Activated T-cell treated with anti-CD3 and anti-CD28 coated beads for 24 hours (primary cell): ENCODE measurements around the gene GFY.
"Not testable (repeated sequence)": the region's sequence is repeated elsewhere in the genome, so short reads cannot be mapped to it uniquely, and the experiment has no call there.

Source experiments
- DNase-seq: peaks from one replicate; pipeline ENCODE4 v3.0.0-alpha.2; 2020; ENCODE audit warnings: low read depth

GFY gene

GRCh38 chr19:49444100-49444700, 19.0 kb downstream of the GFY start:
- not testable (repeated sequence) for DNase-seq

GRCh38 chr19:49445997-49446396, 20.8 kb downstream of the GFY start:
- DNase-seq: no peak

DNA sequence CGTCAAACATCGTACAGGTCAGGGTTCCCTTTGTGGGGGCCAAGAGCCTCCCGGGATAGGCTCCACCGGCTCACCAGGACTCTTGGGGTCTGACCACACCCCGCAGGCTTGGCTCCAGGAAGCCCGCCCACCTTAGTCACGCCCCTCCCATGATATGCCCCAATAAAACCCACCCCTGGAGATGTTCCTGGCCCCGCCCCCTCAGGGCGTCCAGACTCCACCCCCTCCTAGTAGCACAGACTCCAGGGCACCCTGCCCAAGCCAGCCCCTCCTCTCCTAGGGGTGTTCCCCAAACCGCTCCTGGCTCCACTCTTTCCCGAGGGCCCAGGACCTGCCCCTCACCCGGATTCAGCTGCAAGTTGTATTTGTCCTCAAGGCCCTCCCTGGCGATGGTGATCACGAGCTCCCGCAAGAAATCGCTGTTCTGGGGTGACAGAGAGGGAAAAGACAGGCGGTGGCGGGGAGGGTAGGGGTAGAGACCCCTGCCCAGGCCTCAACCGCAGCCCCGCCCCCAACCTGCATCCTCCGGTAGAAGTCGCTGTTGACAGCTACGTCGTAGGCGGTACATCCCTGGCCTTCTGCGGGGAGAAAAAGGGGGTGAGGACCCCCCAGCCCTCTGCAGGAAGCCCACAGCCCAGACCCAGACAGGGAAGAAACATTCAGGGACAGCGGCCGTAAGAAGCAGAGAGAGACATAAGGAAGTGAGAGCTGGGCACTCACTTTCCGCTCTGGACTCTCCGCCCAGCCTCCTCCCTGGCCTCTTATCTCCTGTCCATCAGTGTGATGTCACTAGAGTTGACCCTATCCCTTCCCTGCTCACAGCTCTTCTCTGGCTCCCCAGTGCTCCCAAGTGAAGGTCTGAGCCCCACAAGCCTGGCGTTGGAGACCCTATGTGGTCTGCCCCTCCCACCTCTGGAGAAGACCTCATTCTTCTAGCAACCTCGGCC, 22.6 kb downstream of the GFY start:
- no peak for DNase-seq

DNA sequence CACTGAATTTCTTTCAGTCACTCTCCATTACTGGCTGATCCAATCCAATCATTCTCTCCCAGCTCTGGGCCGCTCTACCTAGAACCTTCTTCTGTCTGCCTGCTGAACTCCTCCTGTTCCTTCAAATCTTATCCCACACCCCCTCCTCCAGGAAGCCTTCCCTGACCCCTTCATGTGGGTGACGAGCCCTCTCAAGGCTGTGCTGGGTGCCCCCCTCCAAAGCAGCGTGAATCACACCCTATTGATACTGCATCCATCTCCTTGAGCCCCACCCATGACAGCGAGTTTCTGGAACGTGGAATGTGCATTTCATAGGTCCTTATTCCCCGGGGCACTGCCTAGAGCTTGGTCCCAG, 23.2 kb downstream of the GFY start:
- no peak for DNase-seq

DNA sequence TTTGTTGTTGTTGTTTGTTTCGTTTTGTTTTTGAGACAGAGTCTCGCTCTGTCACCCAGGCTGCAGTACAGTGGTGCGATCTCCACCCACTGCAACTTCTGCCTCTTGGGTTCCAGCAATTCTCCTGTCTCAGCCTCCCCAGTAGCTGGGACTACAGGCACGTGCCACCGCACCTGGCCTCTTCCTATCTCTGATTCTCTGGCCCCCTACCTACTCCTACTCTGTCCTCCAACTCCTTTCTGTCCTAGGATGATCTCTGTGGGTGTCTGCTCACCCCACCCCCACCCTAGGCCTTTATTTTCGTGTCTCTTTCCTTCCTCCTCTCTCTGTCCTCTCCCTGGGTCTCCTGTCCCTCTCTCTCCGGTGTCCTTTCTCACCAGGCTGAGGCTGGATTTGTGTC, 25.2 kb downstream of the GFY start:
- no peak for DNase-seq

DNA sequence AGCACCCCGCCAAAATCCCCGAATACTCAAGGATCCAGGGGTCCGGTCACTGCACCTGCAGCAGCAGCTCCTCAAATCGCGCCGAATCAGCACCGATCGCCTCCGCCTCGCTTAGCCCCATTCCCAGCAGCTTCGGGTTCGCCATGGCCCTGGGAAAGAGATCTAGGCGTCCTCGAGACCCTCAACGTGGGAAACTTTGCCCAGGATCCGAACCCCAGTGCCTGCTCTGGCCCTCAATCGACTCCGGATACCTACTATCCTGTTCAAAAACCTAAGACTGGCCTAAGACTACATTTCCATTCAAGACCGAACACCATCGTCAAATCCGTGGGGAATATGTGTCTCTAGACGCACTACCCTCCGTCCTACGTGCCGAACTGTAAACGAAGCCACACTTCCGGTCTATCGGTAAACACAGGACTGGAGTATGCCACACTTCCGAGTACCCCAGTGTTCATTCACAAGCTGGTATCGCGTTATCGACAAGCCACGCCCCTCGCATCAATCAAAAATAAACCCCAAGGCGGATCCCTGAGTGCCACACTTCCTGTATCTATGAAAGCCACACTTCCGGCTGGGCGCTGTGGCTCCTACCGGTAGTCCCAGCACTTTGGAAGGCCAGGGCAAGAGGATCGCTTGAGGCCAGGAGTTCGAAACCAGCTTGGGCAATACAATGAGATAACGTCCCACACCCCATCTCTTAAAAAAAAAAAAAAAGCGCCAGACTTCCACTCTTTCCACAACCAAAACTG, 26.4 kb downstream of the GFY start, which contains the start of gene PIH1D1:
Gene PIH1D1, minus strand, starts transcription at position 385 of the 752 bp plus-strand sequence. Its CDS starts 240 bp downstream, at position 145.
- DNase-seq: peak; percentile 94

DNA sequence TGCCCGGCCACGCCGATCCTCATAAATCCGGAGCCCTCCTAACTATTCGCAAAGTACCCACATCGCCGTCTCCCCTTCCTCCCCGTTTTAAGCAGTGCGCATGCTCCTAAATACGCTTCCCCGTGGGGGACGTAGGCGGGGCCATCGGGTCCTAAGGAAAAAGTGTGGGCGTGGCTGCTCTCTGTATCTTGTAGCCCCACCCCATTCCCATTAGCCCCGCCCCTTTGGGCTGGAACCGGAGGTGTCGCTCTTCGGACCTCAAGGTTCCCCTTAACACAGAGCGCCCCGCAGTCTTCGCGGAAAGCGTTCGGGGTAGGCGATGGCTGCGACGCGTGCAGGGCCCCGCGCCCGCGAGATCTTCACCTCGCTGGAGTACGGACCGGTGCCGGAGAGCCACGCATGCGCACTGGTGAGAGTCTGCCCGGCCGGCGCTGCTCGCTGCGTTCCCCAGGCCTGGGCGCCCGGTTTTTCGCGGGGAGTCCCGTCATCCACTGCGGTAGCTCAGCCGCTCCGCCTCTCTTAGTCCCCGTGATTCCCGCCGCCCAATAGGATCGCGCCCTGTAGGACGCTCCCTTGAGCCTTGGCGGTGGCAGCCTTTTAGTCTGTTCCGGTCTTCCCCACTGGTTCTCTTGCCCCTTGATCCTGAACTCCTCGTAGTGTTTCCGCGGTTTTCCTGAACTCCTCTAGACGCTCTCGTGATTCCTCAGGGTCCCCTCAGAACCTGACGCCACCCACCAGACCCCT, 28.0 kb downstream of the GFY start, which contains the start of gene ALDH16A1:
Gene ALDH16A1, plus strand, starts transcription at position 213 of the 744 bp plus-strand sequence. Its CDS starts 107 bp downstream, at position 320.
- DNase-seq: peak; percentile 96

GRCh38 chr19:49453757-49454240, 28.6 kb downstream of the GFY start:
- no peak for DNase-seq

DNA sequence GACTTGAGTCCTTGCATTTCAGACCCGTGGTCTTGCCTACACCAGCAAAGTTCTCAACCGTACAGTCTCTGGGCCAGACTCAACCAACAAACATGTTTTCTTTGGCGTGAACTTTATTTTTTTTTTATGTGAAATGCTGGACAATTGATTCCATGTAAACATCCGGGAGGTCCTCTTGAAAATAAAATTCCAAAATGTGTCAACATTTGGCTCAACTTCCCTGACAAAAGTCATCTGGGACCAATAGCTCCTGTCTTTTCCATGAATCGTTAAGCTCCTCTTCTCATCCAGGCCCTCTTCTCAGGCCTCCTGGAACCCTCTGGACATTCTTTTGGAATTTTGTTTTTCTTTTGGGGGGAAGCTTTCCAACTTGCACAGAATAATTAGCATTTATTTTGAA, 30.6 kb downstream of the GFY start:
- DNase-seq: no peak

DNA sequence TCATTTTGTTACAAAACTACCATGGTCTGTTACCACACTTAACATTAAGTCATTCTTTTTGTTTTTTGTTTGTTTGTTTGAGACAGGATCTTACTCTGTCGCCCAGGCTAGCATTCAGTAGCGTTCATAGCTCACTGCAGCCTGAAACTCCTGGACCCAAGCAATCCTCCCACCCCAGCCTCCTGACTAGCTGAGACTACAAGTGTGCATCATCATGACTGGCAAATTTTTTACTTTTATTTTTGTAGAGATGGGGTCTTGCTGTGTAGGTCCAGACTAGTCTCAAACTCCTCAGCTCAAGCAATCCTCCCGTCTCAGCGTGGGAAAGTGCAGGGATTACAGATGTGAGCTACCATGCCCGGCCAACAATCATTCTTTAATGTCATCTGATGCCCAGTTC, 31.1 kb downstream of the GFY start:
- no peak for DNase-seq

DNA sequence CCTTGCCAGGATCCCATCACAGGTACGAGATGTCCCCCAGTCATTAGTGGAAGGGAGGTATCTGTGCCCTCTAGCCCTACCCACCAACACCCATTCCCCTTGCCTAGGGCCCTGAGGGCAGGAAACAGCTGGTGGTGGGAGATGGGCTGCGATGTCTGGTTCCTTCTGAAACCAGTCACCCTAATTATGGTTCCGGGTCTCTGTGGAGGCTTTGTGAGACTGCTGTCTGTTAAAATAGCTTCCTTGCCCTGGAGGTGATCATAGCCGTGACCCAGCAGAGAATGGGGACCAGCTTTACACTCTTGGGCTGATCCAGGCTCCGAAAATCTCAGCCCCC, 33.3 kb downstream of the GFY start:
- no peak for DNase-seq

- no peak for DNase-seq
Observed at GRCh38 chr19:49459388-49459787, 34.2 kb downstream of the GFY start.

DNA sequence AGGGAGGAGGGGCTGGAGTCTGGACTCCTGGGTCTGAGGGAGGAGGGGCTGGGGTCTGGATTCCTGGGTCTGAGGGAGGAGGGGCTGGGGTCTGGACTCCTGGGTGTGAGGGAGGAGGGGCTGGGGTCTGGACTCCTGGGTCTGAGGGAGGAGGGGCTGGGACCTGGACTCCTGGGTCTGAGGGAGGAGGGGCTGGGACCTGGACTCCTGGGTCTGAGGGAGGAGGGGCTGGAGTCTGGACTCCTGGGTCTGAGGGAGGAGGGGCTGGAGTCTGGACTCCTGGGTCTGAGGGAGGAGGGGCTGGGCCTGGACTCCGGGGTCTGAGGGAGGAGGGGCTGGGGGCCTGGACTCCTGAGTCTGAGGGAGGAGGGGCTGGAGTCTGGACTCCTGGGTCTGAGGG, 35.9 kb downstream of the GFY start:
- DNase-seq: not testable (repeated sequence)

GRCh38 chr19:49461656-49462055, 36.5 kb downstream of the GFY start:
- DNase-seq: no peak

GRCh38 chr19:49462492-49462891, 37.3 kb downstream of the GFY start:
- DNase-seq: no peak

DNA sequence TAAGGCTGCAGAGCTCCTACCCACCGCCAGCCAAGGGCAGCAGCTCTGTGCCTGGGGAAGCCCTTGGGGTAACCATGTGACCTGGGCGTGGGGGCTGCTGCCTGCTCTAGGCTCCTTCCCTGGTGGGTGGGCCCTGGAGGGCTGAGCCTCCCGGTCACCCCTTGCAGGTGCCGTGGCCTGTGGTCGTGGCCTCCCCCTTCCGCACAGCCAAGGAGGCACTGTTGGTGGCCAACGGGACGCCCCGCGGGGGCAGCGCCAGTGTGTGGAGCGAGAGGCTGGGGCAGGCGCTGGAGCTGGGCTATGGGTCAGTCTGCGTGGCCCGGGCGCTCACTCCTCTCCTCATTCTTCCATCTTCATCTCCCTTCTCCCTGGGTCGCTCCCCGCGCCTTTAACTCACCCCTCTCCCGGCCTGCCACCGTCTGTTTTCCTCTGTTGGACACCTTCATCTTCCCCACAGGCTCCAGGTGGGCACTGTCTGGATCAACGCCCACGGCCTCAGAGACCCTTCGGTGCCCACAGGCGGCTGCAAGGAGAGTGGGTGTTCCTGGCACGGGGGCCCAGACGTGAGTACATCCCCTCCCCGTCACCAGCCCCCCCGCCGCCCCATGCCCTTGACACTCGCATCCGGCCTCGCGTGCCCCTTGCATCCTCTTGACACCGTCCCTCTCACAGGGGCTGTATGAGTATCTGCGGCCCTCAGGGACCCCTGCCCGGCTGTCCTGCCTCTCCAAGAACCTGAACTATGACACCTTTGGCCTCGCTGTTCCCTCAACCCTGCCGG, 39.0 kb downstream of the GFY start:
- no peak for DNase-seq

- no peak for DNase-seq
Observed at GRCh38 chr19:49465371-49465770, 40.2 kb downstream of the GFY start.

DNA sequence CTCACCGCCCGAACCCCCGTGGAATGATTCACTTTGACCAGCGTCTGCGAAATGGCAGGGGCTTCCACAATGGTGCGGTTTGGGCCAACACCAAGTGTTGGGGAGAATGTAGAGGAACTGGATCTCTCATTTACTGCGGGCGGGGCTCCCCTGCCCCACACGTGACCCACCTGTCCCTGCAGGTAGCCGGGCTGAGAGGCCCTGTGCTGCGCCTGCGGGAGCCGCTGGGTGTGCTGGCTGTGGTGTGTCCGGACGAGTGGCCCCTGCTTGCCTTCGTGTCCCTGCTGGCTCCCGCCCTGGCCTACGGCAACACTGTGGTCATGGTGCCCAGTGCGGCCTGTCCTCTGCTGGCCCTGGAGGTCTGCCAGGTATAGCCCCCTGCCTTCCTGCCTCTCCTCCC, 43.0 kb downstream of the GFY start:
- no peak for DNase-seq

DNA sequence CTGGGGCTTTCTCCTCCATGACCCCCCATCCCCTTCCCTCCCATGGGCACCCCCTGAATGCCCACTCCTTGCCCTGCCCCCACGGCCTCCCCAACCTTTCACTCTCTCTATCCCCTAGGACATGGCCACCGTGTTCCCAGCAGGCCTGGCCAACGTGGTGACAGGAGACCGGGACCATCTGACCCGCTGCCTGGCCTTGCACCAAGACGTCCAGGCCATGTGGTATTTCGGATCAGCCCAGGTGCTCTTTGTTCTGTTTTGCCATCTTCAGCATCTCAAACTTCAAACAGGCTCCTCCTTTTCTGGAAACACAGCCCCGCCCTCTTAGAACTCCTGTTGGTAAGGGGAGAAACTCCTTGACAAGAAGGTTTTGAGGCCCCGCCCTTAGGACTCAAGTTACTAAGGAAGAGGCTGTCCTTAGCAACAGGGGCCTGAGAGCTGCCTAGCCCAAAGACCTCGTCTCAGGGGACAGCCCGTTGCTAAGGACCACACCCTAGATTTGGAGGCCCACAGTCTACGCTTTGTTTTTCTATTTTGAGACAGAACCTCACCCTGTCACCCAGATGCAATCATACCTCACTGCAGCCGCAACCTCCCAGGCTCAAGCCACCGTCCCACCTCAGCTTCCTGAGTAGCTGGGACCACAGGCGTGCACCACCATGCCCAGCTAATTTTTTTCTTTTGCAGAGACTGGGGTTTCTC, 43.7 kb downstream of the GFY start:
- peak; percentile 66 for DNase-seq

GRCh38 chr19:49469828-49470614, 44.8 kb downstream of the GFY start:
- peak; percentile 65 for DNase-seq
